Activated naive CD4-positive, alpha-beta T cell treated with anti-CD3 and anti-CD28 coated beads for 36 hours (primary cell): ENCODE results near the gene CCDC121. TPM values are rescaled to one million over a fixed set of nuclear protein-coding genes. Genes with fewer than 3 reads are reported as not detected.
A peak's percentile ranks its signal among the peaks of the same experiment; 100 is the strongest.
"Not testable (repeated sequence)": the region's sequence is repeated elsewhere in the genome, so short reads cannot be mapped to it uniquely, and the experiment has no call there.

Experiments
- CTCF ChIA-PET: fragments of 350-600 bp; sonication (Branson Sonifier 250); formaldehyde crosslinking; loops from one replicate; lab custom pipeline; 2021; ENCODE audit warnings: antibody characterized with exemption; lab: Charles Lee
- DNase-seq: peaks from one replicate; pipeline ENCODE4 v3.0.0-alpha.2; 2020
- H3K27ac Mint-ChIP-seq: one replicate; pipeline ENCODE4 v1.8.0; 2021; ENCODE audit warnings: mild to moderate bottlenecking, mixed read lengths
- H3K27me3 Mint-ChIP-seq: one replicate; pipeline ENCODE4 v1.8.0; 2021; ENCODE audit warnings: low read depth, mixed read lengths
- H3K36me3 Mint-ChIP-seq: one replicate; pipeline ENCODE4 v1.8.0; 2021; ENCODE audit warnings: low read depth, mixed read lengths
- H3K4me1 Mint-ChIP-seq: one replicate; pipeline ENCODE4 v1.8.0; 2021; ENCODE audit warnings: low read depth, mixed read lengths
- H3K4me3 Mint-ChIP-seq: one replicate; pipeline ENCODE4 v1.8.0; 2021; ENCODE audit warnings: mild to moderate bottlenecking, moderate library complexity, mixed read lengths
- H3K9me3 Mint-ChIP-seq: one replicate; pipeline ENCODE4 v1.8.0; 2021; ENCODE audit warnings: mixed read lengths
- intact Hi-C: fragments of 100-400 bp; cut with micrococcal nuclease; formaldehyde crosslinking; loops from one replicate; pipeline ENCODE4 v1.15.1; 2023
- total RNA-seq, 2 experiments: library from RNA; stranded (reverse); gene quantifications; one replicate each; pipeline ENCODE4 v1.2.3, GENCODE V29; 2021

Gene CCDC121
- total RNA-seq, 2 experiments from 2014 or later: 0.17 to 0.30 TPM

GRCh38 chr2:27652790-27653189 is 24.0 kb upstream of the CCDC121 start:
- intact Hi-C loops: loop anchor here (1.0 kb wide), 1 partner anchor 14 kb away; no protein-coding TSS in a partner anchor
- DNase-seq: no peak
- H3K27ac Mint-ChIP-seq: peak overlapping the region; percentile 41
- H3K27me3 Mint-ChIP-seq: no peaks in the 10 kb centered on the region
- H3K36me3 Mint-ChIP-seq: peaks cover 28% of the 10 kb centered on the region
- H3K4me1 Mint-ChIP-seq: peaks cover 24% of the 10 kb centered on the region
- no peak overlapping the region for H3K4me3 Mint-ChIP-seq
- H3K9me3 Mint-ChIP-seq: no peaks in the 10 kb centered on the region
- CTCF ChIA-PET: interaction anchor here (0.8 kb wide), 1 partner anchor 62 kb away, joined by 3 read pairs; no protein-coding TSS in a partner anchor

- DNase-seq: no peak
- Mint-ChIP-seq H3K9me3 (no peaks in the 10 kb centered on the region), H3K27me3 (no peaks in the 10 kb centered on the region), H3K4me1 (peaks cover 24% of the 10 kb centered on the region), H3K36me3 (peaks cover 31% of the 10 kb centered on the region), H3K27ac (peak overlapping the region; percentile 41), H3K4me3 (no peak overlapping the region)
- intact Hi-C loops: loop anchor here (1.0 kb wide), 1 partner anchor 14 kb away; no protein-coding TSS in a partner anchor
- CTCF ChIA-PET: interaction anchor here (0.5 kb wide), 1 partner anchor 91 kb away, joined by 3 read pairs; no protein-coding TSS in a partner anchor
Measured at GRCh38 chr2:27652341-27652740, 23.5 kb upstream of the CCDC121 start.

- peaks cover 24% of the 10 kb centered on the region for H3K4me1 Mint-ChIP-seq
- no peak overlapping the region for H3K4me3 Mint-ChIP-seq
- intact Hi-C loops: no loop called here
- H3K9me3 Mint-ChIP-seq: no peaks in the 10 kb centered on the region
- no peaks in the 10 kb centered on the region for H3K27me3 Mint-ChIP-seq
- H3K36me3 Mint-ChIP-seq: peaks cover 28% of the 10 kb centered on the region
- no peak overlapping the region for H3K27ac Mint-ChIP-seq
- DNase-seq: no peak
- CTCF ChIA-PET: interaction anchor here (3.7 kb wide), 1 partner anchor 32 kb away, joined by 17 read pairs; no protein-coding TSS in a partner anchor
Measured at GRCh38 chr2:27651056-27651455, 22.2 kb upstream of the CCDC121 start.

GRCh38 chr2:27647737-27648136 is 18.9 kb upstream of the CCDC121 start:
- H3K9me3 Mint-ChIP-seq: no peaks in the 10 kb centered on the region
- H3K4me1 Mint-ChIP-seq: peaks cover 4% of the 10 kb centered on the region
- H3K4me3 Mint-ChIP-seq: no peak overlapping the region
- intact Hi-C loops: no loop called here
- no peak for DNase-seq
- peaks cover 11% of the 10 kb centered on the region for H3K36me3 Mint-ChIP-seq
- H3K27me3 Mint-ChIP-seq: no peaks in the 10 kb centered on the region
- peak overlapping the region; percentile 77 for H3K27ac Mint-ChIP-seq
- CTCF ChIA-PET: interaction anchor here (1.1 to 3.7 kb wide), 2 partner anchors 29 to 35 kb away, joined by 3 to 17 read pairs; no protein-coding TSS in a partner anchor

DNA sequence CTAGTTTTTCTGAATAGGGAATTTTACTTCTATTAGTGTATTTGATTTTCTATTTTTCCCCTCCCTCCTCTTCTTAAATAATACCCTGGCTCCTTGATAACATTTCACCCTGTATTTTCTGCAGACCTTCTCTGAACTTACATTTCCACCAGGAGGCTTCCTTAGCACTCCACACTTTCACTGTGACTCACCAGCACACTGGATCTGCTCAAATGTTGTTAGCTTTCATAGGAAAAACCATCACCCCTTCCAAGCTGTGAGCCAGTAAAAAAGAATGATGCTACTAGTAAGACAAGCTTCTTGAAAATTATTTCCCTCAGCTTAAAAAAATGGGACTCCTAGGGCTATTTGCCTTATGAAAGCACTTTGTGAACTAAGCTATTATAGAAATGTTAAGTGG is 18.5 kb upstream of the CCDC121 start:
- peaks cover 8% of the 10 kb centered on the region for H3K36me3 Mint-ChIP-seq
- no peak overlapping the region for H3K27ac Mint-ChIP-seq
- CTCF ChIA-PET: interaction anchor here (1.1 to 3.7 kb wide), 3 partner anchors 29 to 36 kb away, joined by 3 to 17 read pairs (median 6); no protein-coding TSS in a partner anchor
- intact Hi-C loops: no loop called here
- H3K27me3 Mint-ChIP-seq: no peaks in the 10 kb centered on the region
- H3K9me3 Mint-ChIP-seq: no peaks in the 10 kb centered on the region
- DNase-seq: no peak
- no peak overlapping the region for H3K4me3 Mint-ChIP-seq
- H3K4me1 Mint-ChIP-seq: no peaks in the 10 kb centered on the region

GRCh38 chr2:27645197-27645596 is 16.4 kb upstream of the CCDC121 start:
- no peaks in the 10 kb centered on the region for H3K9me3 Mint-ChIP-seq
- H3K27me3 Mint-ChIP-seq: no peaks in the 10 kb centered on the region
- no peak for DNase-seq
- H3K4me1 Mint-ChIP-seq: no peaks in the 10 kb centered on the region
- CTCF ChIA-PET: interaction anchor here (2.2 kb wide), 1 partner anchor 38 kb away, joined by 6 read pairs; no protein-coding TSS in a partner anchor
- H3K4me3 Mint-ChIP-seq: no peak overlapping the region
- intact Hi-C loops: no loop called here
- H3K36me3 Mint-ChIP-seq: peaks cover 12% of the 10 kb centered on the region
- no peak overlapping the region for H3K27ac Mint-ChIP-seq

GRCh38 chr2:27640722-27641245 is 12.0 kb upstream of the CCDC121 start:
- CTCF ChIA-PET: interaction anchor here (2.2 kb wide), 1 partner anchor 43 kb away, joined by 7 read pairs; no protein-coding TSS in a partner anchor
- H3K9me3 Mint-ChIP-seq: no peaks in the 10 kb centered on the region

GRCh38 chr2:27638709-27639108 is 9.9 kb upstream of the CCDC121 start:
- peak overlapping the region; percentile 92 for H3K27ac Mint-ChIP-seq
- CTCF ChIA-PET: interaction anchor here (2.2 kb wide), 1 partner anchor 45 kb away, joined by 7 read pairs; no protein-coding TSS in a partner anchor
- peaks cover 34% of the 10 kb centered on the region for H3K36me3 Mint-ChIP-seq
- H3K4me3 Mint-ChIP-seq: peak overlapping the region; percentile 28
- H3K27me3 Mint-ChIP-seq: no peaks in the 10 kb centered on the region
- intact Hi-C loops: loop anchor here (1.0 to 2.0 kb wide), 7 partner anchors 10 to 264 kb away; partner anchors contain the start of genes IFT172 and ZNF512
- no peaks in the 10 kb centered on the region for H3K9me3 Mint-ChIP-seq
- DNase-seq: peak; percentile 37
- H3K4me1 Mint-ChIP-seq: peaks cover 20% of the 10 kb centered on the region

More at GRCh38 chr2:27640722-27641245, 12.0 kb upstream of the CCDC121 start:
- Mint-ChIP-seq H3K36me3 (peaks cover 19% of the 10 kb centered on the region), H3K27me3 (no peaks in the 10 kb centered on the region), H3K27ac (peak overlapping the region; percentile 19), H3K4me1 (peaks cover 20% of the 10 kb centered on the region), H3K4me3 (no peak overlapping the region)
- intact Hi-C loops: no loop called here
- DNase-seq: no peak

GRCh38 chr2:27638037-27638637 is 9.3 kb upstream of the CCDC121 start:
- H3K36me3 Mint-ChIP-seq: peaks cover 34% of the 10 kb centered on the region

GRCh38 chr2:27636766-27637165 is 8.0 kb upstream of the CCDC121 start:
- intact Hi-C loops: no loop called here

More at GRCh38 chr2:27638037-27638637, 9.3 kb upstream of the CCDC121 start:
- peak overlapping the region; percentile 28 for H3K4me3 Mint-ChIP-seq
- intact Hi-C loops: loop anchor here (1.0 to 2.0 kb wide), 7 partner anchors 10 to 264 kb away; partner anchors contain the start of genes IFT172 and ZNF512
- peak; percentile 17 for DNase-seq
- H3K4me1 Mint-ChIP-seq: peaks cover 20% of the 10 kb centered on the region
- CTCF ChIA-PET: interaction anchor here (0.7 kb wide), 1 partner anchor 274 kb away, joined by 4 read pairs; no protein-coding TSS in a partner anchor
- H3K27me3 Mint-ChIP-seq: no peaks in the 10 kb centered on the region
- peak overlapping the region; percentile 92 for H3K27ac Mint-ChIP-seq
- H3K9me3 Mint-ChIP-seq: no peaks in the 10 kb centered on the region

GRCh38 chr2:27634291-27634690 is 5.5 kb upstream of the CCDC121 start:
- no peak overlapping the region for H3K4me3 Mint-ChIP-seq
- intact Hi-C loops: no loop called here
- CTCF ChIA-PET: no interaction called here
- peaks cover 19% of the 10 kb centered on the region for H3K4me1 Mint-ChIP-seq
- DNase-seq: no peak
- H3K27me3 Mint-ChIP-seq: no peaks in the 10 kb centered on the region
- H3K9me3 Mint-ChIP-seq: no peaks in the 10 kb centered on the region
- H3K36me3 Mint-ChIP-seq: peaks cover 31% of the 10 kb centered on the region
- no peak overlapping the region for H3K27ac Mint-ChIP-seq

More at GRCh38 chr2:27636766-27637165, 8.0 kb upstream of the CCDC121 start:
- H3K27me3 Mint-ChIP-seq: no peaks in the 10 kb centered on the region
- H3K27ac Mint-ChIP-seq: no peak overlapping the region
- H3K4me1 Mint-ChIP-seq: peaks cover 20% of the 10 kb centered on the region
- CTCF ChIA-PET: no interaction called here
- peak; percentile 24 for DNase-seq
- H3K9me3 Mint-ChIP-seq: no peaks in the 10 kb centered on the region
- peaks cover 36% of the 10 kb centered on the region for H3K36me3 Mint-ChIP-seq
- H3K4me3 Mint-ChIP-seq: no peak overlapping the region

DNA sequence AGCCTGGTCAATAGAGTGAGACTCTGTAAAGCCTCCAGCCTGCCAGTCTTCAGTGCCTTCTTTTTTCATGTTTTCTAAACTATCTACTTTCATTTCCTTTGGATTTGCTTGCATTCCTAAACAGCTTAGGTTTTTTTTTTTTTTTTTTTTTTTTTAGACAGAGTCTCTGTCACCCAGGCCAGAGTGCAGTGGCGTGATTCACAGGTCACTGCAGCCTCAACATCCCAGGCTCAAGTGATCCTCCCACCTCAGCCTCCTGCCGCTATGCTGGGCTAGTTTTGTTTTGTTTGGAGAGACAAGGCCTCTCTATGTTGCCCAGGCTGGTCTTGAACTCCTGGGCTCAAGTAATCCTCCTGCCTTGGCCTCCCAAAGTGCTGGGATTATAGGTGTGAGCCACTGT is 1.4 kb upstream of the CCDC121 start:
- H3K9me3 Mint-ChIP-seq, H3K27me3 Mint-ChIP-seq, intact Hi-C loops, H3K27ac Mint-ChIP-seq, DNase-seq: not testable (repeated sequence)
- CTCF ChIA-PET: interaction anchor here (1.4 kb wide), 1 partner anchor 54 kb away, joined by 4 read pairs; no protein-coding TSS in a partner anchor
- Mint-ChIP-seq H3K4me1 (peaks cover 13% of the 10 kb centered on the region), H3K4me3 (peak overlapping the region; percentile 17), H3K36me3 (peaks cover 15% of the 10 kb centered on the region)
